ENCODE data around the gene CLASP1. TPM values are rescaled to one million over a fixed set of nuclear protein-coding genes. Genes with fewer than 3 reads are reported as not detected.

The CLASP1 gene
- 84.4 and 117 TPM in 2 replicates for total RNA-seq

DNA sequence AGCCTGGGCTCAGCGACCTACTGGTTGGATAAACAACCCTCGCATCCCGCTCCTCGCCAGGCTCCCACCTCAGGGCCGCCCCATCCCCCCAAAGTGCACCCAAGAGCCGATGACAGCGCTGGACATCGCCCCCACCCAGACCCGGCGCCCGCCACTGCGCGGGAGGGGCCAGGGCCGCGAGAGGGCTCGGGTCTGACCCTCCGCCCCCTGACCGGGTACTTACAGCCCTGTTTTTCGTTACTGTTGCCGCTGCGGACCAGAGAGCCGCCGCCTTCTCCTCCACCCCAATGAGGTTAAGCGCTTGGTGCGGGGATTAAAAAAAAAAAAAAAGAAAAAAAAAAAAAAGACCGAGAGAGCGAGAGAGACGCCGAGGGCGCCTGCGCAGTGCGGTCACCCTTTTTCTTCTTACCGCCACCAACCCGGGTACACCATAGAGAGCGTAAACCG, at the start of gene CLASP1:
CLASP1 (minus strand) TSS at position 314 of the 447 bp plus-strand sequence. CDS start 43,567 bp downstream, outside the sequence.

Small RNAs within 50 kb of the gene (small RNA-seq; reads per million reads assigned to genes)
- gene RF00019 = not detected
- 422 reads per million, percentile 99 among the genes with 10 or more reads in this experiment for gene RNU4ATAC

Other genes with a start within 250 kb of the CLASP1 start
- under 0.01 TPM in 1 of 2 replicates, not detected in the other for gene RNU4ATAC, start 118.6 kb downstream of the CLASP1 start, total RNA-seq
- gene NIFK, start 87.4 kb upstream of the CLASP1 start, total RNA-seq = 31.2 and 36.1 TPM in 2 replicates
- 32.2 and 50.3 TPM in 2 replicates for gene TSN, start 106.2 kb upstream of the CLASP1 start, total RNA-seq

Measured in placental epithelial cell (primary cell).